Embryonic facial prominence (tissue), 1 donor: ENCODE measurements around the gene NAPG.
"Not testable (repeated sequence)": the region's sequence is repeated elsewhere in the genome, so short reads cannot be mapped to it uniquely, and the experiment has no call there.

ENCODE experiments used
- DNase-seq: peaks from one replicate; pipeline ENCODE4 v3.0.0-alpha.2; 2016; ENCODE audit errors: extremely low spot score

The NAPG gene

DNA sequence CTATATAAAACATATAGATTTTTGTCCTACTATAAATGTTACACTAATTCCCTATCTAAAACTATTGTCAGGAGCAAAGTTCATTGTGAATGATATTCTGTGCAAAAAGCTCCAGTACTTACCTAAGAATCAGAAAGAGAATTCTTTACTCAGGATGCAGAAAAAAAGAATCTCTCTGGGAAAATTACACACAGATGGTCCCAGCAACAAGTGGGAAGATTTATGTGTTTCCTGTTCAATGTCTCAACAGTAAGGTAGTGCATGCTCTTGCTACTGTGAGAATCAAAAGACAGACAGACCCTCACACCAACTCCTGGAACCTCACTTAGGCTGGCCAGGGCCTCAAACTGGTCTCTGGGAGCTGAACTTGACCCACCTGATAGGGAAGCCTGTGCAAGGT, 11.2 kb upstream of the NAPG start:
- DNase-seq, result no peak

DNA sequence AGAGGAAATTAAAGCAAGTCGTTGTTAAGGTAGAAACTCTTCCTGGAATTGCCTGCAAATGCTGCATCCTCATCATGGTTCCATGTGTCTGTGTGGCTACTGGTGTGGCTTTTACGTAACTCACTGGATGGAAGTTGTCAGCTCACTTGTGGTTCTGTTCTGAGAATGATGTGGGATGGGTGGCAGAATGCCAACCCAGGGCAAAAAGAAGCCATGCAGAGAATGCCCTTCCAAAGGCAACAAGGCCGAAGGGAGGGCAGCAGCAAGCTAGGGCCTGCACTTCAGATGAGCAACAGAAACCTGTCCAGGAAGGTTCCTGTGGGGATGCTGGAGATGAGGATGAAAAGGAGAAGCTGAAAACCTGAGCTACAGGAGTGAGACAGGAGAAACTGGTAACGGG, 10.4 kb upstream of the NAPG start:
- no peak for DNase-seq

DNA sequence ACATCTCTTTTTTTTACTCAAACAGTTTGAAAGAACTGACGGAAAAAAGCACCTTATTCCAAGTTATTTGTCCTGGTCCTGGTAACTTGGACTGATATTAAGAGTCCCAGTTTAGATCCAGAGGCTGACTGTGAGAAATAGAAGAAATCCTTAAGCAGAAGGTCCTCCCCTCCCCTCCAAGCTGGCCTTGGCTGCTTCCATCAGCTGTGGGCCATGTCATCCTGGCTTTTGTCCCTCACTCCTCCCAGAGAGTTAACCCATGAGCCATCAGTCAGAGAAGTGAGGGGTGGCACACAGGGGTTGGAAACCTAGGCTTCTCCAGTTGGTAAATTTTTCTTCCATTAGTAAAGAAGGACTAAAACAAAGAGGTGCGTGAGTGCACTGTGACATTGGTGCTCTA, 9.7 kb upstream of the NAPG start:
- no peak for DNase-seq

DNA sequence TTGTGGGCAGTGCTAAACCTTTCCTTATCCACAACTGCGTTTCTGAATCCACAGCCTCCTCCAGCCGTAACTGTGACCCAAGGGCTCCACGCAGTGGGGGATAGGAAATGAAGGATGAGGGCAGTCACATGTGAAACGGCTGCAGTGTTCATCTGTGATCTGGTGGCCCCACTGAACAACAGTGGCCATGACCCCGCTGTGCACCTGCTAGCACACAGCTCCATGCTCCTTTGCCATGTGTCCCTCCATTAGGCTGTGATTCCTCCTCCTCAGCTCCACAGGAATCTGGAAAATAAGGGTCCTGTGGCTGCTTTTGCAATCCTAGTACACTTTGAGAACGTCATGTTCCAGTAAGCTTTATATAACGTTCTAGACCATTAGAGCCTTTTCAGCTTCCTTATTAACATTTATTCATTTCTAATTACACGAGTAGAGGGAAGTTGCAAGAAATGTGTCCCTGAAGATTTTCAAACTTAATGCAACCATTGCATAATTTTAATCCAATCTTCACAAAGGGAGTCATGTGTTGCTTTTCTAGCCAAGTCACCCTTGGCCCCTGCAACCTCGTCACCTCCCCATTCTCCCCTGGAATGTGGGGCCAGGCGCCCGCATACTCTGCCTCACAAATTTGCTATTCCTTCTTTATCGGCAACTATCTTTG, 7.1 kb upstream of the NAPG start:
- no peak for DNase-seq

DNA sequence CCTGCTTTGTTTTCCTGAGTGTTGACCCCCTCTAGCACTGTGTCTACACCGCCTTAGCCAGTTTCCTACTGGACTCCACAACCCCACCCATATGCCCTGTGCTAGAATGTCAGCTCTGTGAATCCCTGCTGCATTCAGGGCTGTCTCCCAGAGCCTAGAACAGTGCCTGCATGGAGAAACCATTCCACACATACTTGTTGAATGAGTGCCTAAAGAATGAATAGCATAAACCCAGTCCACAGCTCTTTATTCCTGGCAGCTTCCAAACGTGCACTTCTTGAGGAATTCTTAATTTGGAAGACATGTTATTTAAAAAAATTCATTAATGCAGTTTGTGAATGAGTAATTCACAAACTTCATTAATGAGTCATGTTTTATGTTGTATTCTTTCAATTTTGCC, 6.5 kb upstream of the NAPG start:
- no peak for DNase-seq

DNA sequence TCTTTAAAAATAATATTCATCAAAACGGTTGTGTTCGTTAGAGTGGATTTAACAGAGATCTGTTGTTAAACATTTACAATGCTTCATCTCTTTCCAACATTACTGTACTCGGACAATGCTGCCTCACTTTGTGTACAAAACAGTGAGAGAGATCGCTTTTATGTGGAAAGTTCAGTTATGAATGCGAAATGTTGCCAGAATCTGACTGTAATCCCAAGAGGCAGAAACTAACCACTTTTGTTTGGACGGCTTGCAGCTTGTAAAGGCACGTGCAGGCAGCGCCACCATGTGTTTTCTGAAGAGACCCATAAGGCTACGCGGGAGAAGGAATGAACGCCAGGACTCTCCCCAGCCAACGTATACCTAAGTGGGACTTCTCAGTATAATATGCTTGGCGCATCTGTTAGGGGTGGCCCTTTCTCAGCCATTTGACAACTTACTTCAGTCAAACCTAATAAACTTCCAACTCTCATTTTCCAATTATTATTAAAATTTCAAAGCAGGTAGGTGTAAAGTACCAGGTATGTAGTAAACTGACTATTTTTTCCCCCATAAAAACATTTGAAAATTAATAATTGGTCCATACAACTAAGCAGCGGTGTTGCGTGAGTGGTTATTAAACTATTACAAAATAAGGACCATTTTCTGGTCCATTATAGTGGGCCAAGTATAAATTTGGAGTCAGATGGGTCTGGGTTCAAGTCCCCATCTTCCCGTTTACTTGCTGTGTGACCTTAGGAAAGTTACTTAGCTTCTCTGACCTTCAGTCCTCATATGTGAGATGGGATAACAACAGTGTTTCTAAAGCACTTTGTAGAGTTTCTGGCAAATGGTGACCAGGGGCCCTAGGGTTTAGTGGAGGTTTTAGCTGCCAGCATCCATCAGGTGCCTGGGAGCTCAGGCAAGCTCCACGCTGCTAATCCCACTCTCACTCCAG, 5.6 kb upstream of the NAPG start:
- DNase-seq, result peak; percentile 87

DNA sequence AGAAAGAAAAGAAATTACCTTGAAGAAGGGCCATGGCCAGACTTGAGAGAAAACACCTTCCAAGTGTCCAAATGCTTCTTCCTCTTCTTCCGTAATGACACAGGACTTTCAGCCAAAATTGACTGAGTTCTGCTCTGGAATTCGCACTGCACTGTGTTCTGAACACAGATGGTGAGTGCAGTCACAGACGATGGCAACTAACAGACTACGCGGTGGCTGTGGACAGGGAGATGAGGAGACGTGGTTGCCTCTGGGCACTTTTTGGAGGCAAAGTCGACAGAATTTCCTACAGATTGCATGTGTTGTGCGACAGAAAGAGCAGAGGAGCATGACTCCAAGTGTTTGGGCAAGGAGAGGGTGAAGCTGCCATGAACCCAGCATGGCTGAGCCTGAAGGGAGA, 4.3 kb upstream of the NAPG start:
- DNase-seq, result no peak

DNA sequence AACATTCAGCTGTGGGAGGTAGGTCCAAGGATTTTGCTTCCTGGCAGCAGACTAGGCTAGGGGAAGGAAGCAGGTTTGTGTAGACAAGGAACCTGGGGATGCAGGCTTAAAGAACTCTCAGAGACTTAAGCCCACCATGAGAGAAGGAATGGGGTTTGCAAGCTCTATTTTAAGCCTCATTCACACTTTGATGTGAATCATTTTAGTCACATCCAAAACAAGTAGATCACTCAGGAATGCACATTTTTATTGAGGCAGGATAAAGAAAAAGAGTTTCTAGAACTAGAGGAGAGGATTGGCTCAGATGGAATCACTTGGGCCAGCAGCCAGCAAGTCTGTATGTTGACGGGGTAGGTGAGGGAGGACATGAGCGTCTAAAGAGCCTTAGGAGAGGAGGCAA, 3.3 kb upstream of the NAPG start:
- DNase-seq, result no peak

DNA sequence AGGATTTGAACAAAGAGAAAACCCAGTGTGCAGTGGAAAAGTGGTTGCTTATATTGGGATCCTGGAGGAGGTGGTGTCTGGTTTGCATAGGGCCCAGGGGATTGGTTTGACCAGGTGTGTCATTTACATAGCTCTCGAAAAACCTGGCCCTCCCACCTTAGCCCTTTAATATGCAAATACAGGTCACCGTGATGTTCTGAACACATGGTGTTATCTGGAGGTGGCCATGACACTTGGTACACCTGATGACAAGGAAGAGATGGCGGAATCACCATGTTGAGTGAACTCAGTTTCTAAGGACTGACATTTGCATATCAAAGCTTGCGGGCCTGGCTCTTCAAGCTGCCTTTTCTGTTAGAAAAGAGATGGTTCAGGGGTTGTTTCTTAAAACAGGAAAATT, 2.3 kb upstream of the NAPG start:
- DNase-seq, result no peak

DNA sequence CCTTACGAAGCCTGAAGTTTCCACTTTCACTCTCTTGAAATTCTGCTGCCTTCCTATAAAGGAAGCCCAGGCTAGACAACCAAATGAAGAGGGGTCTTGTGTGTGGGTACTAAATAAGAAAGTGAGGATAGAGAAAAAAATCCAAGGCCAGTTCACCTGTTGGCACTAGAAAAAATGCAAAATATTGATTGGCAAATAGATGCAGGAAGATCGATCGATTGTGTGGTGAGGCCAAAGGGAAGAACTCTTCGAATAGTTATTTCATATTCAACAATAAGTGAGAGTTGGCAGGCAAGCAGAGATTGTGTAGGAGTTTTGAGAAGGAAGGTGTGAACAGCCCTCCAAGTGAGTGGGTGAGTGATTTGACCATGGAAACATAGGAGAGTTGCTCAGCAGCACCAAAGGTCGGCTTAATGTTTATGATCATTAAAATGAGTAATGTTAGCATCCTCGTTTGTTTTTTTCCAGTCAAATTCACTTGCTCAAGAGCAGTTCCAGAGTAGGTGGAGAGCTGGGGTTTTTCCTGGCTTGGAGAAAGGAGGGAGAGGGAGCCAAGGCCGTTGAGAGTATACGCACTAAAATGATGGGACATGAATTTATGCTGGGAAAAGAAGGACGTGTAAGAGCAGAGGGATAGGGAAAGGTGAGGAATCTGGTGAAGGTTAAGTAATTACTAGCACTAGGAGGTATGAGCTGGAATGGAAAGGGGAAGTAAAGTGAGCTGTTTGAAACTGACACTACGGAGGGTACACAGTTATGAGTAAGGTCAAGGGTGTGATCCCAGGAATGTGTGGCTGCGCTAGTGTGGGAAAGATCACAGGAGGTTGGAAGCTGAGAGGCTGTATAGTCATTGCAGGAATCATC, 1.1 kb upstream of the NAPG start:
- DNase-seq, result no peak

DNA sequence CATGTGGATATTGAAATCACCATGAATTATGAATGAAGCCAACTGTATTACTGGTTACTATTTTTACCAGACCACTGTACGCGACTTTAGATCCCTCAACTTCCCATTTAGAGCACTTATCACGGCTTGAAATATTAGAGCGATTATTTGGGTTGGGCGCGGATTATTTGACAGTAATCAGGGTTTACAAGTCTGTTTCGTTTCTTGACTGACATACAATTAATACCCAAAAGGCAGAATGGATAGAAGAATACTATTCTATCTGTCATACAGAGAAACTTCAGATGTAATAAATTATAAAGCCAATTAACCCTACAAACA, 496 bp upstream of the NAPG start:
- no peak for DNase-seq

DNA sequence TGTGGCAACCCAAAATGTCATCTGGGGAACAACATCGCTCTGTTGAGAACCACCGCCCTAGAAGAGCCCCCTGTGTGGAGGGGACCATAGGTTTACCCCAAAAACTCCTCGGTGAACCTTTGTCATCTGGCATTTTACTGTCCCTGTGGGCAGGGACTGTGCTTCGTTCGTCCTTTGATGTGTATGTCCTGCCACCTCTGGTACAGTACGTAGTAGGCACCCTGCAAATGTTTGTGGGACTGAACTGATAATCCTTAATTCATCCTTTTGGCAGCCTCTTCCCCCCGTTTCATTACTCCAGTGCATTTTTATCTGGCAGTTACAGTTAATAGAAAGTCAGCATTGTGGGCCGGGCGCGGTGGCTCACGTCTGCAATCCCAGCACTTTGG, 728 bp downstream of the NAPG start:
- DNase-seq, result no peak

DNA sequence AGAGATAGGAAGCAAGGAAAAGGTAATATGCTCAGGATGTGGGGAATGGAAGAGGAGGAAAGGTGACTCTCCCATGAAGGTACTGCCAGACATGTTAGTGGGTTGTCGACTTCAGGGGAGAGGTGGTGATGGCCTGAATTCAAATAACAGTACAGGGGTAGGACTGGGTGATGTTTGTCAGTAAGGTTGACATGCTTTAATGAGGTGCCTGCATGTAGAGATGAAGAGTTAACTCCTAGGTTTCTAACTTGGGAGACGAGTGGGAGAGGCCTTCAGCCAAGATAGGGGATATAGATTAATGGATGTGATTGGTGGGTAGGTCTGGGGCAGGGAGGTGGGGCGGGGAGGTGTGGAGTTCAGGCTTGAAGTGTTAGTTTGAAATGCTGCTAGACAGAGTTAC, 2.6 kb downstream of the NAPG start:
- DNase-seq, result no peak

DNA sequence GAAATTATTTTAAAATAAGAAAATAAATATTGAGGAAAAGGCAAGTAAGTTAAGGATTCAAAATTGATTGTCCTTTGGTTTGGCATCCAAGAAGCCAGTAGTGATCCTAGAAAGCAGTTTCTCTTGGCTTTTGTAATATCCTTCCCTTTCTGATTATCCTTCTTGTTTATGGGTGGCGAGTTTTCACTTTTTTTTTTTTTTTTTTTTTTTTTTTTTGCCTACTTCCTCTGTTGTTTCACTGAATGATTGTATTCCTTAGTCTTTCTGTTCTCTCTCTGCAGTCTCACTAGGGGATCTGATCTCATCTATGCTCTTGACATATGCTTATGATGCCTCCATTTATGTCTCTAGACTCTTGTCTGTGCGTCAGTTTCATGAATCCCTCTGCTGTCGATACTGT, 4.2 kb downstream of the NAPG start:
- no peak for DNase-seq

DNA sequence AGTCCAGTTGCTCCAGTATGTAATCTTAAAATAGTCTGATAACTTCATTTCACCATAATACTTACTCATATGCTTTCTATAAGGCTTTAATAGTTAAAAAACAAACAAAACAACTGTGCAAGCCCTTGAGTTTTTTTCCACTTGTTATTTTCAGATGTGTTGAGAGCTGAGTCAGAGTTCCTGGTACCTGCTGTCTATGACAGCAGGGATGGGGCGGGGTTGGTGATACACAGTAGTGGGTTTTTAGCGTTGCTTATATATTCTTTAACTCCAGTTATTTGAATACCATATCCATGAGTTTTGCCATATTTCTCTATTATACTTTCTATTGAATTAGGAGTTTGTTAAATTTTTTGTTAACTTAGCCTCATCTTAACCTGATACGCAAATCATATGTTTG, 5.0 kb downstream of the NAPG start:
- DNase-seq, result no peak

DNA sequence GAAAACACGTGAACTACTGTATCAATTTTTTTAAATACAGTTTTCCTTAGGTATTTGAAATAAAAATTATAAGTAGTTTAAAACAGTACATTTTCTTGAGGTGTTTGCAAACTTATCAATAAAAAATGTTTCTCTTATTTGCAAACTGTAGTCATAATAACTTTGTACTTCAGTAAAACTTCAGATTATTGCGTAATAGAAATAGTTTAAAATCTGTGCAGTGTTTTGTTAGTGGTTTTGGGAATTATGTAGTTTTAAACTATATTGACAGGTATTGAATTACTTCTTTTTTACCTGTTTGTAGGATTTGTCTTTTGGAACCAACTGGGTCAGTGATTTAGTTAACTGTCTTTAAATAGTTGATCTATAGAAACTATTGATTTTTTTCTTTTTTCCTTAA, 7.3 kb downstream of the NAPG start:
- DNase-seq, result no peak

DNA sequence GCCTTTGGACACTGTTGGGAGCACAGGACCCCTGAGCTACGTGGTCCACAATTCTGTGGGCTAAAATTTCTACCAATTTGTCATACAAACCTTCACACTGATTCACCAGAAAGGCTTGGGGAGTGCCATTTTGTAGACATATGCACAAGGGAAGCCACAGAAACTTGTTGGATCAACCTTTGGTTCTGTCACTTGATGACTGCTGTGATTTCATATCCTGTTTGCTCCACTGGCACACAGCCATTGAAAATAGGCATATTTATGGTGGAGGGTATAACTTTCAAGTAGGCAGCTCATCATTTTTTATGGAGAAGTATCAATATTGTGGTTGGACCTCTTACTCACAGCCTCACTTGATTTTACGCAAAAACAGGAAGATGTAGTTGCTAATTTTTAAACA, 10.5 kb downstream of the NAPG start:
- DNase-seq, result no peak

DNA sequence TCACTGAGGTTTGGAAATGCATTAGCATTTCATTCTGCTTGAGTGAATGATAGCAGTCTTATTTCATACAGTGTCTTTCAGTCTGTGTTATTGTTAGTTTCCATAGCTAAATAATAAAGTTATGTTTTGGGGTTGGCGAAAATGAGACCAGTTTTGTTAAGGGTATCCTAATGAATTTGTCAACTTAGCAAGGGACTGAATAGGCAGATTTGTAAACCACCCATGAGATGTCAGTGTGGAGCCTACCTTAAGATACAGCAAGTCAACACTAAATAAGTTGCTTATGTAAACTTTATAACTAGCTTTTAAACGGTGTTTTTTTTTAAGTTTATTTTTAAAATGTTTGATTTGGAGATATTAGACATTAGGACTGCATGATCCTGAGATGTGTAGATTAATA, 11.9 kb downstream of the NAPG start:
- DNase-seq, result no peak

DNA sequence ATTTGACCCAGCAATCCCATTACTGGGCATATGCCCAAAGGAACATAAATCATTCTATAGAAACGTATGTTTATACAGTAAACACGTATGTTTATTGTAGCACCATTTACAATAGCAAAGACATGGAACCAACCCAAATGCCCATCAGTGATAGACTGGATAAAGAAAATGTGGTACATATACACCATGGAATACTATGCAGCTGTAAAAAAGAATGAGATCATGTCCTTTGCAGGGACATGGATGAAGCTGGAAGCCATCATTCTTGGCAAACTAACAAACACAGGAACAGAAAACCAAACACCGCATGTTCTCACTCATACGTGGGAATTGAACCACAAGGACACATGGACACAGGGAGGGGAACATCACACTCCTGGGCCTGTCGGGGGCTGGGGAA, 13.3 kb downstream of the NAPG start:
- not testable (repeated sequence) for DNase-seq

DNA sequence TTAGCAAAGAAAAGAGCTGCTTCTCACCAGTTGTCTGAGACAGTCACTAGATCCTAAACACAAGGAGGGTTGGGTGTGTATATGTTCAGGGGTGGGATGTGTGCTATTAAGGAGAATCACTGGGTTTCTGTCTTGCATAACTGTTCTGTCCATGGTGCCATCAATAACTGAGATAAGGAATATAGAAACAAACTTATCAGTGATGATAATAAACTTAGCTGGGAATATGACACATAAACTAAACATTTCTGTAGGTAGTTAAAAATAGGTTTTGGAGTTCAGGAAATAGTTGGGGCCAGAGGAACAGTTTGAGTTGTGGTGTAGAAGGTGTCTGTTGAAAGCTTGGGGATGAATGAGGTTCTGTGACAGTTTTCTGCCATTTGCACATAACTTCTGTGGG, 17.4 kb downstream of the NAPG start:
- DNase-seq, result no peak

DNA sequence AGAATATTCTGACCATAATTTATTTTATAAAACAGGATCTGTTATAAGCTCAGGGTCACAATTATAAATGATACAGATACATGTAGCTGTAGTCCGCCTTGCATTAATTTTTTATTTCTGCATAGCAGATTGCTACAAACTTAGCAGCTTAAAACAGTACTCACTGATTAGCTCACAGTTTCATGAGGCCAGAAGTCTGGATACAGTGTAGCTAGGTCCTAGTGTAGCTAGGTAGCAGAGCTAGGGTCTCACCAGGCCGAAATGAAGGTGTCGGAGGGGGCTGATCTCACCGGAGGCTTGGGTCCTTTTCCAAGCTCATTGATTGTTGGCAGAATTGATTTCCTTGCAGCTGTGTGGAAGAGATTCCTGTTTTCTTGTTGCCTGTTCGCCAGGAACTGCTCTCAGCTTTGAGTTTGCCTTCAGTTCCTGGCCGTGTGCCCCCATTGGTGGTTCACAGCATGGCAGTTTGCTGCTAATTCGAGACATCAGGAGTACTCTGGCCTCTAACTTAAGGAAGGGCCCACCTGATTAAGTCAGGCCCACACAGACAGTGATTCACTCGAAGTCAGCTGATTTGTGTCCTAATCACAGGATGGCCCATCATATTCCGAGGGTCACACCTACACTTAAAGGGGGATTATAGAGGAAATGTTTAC, 18.4 kb downstream of the NAPG start:
- DNase-seq, result no peak
